ENCODE measurements around the gene REL.

GRCh38 chr2:60837123-60837522 is 44.3 kb upstream of the REL start:
- TF ChIP-seq PATZ1 (CRISPR knock-in tag; IDR thresholded peaks at IDR 0.05; ENCODE audit: borderline replicate concordance): no peak
- TF ChIP-seq GLIS3 (CRISPR knock-in tag; IDR thresholded peaks at IDR 0.05): no peak
- no peak for TF ChIP-seq ISL1 (CRISPR knock-in tag; IDR thresholded peaks at IDR 0.05)
- no peak for TF ChIP-seq CREB5 (CRISPR knock-in tag; IDR thresholded peaks at IDR 0.05; ENCODE audit: low read depth)
- no peak for TF ChIP-seq RARB (CRISPR knock-in tag; IDR thresholded peaks at IDR 0.05)
- no peak for TF ChIP-seq ZNF70 (CRISPR knock-in tag; IDR thresholded peaks at IDR 0.05)
- TF ChIP-seq ZNF8 (CRISPR knock-in tag; IDR thresholded peaks at IDR 0.05): no peak
- TF ChIP-seq ZFP30 (CRISPR knock-in tag; IDR thresholded peaks at IDR 0.05): no peak
- no peak for TF ChIP-seq TCF4 (CRISPR knock-in tag; IDR thresholded peaks at IDR 0.05; ENCODE audit: borderline replicate concordance)
- TF ChIP-seq TOX (CRISPR knock-in tag; IDR thresholded peaks at IDR 0.05; ENCODE audit: borderline replicate concordance): no peak
- TF ChIP-seq ZNF565 (CRISPR knock-in tag; conservative IDR thresholded peaks at IDR 0.05; ENCODE audit: low read depth): no peak
- TF ChIP-seq ARNTL (CRISPR knock-in tag; IDR thresholded peaks at IDR 0.05; ENCODE audit: borderline replicate concordance, low read depth): no peak

Data from SK-N-SH treated with all-trans-retinoic acid at 6 μM for 48 hours (cell line).